CD14-positive monocyte (primary cell): Measurements from ENCODE around the gene PADI6. TPM values are rescaled to one million over a fixed set of nuclear protein-coding genes. Genes with fewer than 3 reads are reported as not detected.

ENCODE experiments used
- DNase-seq, 3 donors: peaks; one replicate each; pipeline ENCODE4 v3.0.0-alpha.2; 2011 to 2022
- H2AFZ ChIP-seq: 2 replicates; pipeline ENCODE4 v1.6.0; 2012; ENCODE audit warnings: mild to moderate bottlenecking, low read depth, low read length, inconsistent platforms; ENCODE audit not compliant: insufficient read depth, poor library complexity, severe bottlenecking
- H3K27ac ChIP-seq, 2 donors: 1 replicate in 1 of 2; 2 replicates in 1 of 2; pipeline ENCODE4 v1.5.1; 2012 to 2013; ENCODE audit warnings: low read length in 2 of 2, control low read depth in 1 of 2, inconsistent platforms in 1 of 2, low read depth in 1 of 2, mild to moderate bottlenecking in 1 of 2
- H3K27me3 ChIP-seq, 2 donors: one replicate each; pipeline versions ENCODE4 v1.6.0 to v1.6.1; 2011 to 2013; ENCODE audit warnings: low read length in 2 of 2; ENCODE audit not compliant: control insufficient read depth in 2 of 2, insufficient read depth in 2 of 2
- H3K36me3 ChIP-seq, 2 donors: replicated peaks in 1 of 2; 1 replicate in 1 of 2; 2 replicates in 1 of 2; pipeline versions ENCODE4 v1.5.1 to v1.6.1; 2012 to 2013; ENCODE audit warnings: low read length in 2 of 2, control low read depth in 1 of 2, inconsistent platforms in 1 of 2, mild to moderate bottlenecking in 1 of 2; ENCODE audit not compliant: insufficient read depth in 2 of 2, control insufficient read depth in 1 of 2
- H3K4me1 ChIP-seq, 2 donors: 1 replicate in 1 of 2; 2 replicates in 1 of 2; pipeline versions ENCODE4 v1.5.1 to v1.6.1; 2012 to 2013; ENCODE audit warnings: low read length in 2 of 2, control low read depth in 1 of 2, inconsistent platforms in 1 of 2, mild to moderate bottlenecking in 1 of 2, moderate library complexity in 1 of 2; ENCODE audit not compliant: insufficient read depth in 2 of 2, control insufficient read depth in 1 of 2
- H3K4me2 ChIP-seq: replicated peaks from 2 replicates; pipeline ENCODE3; 2012; ENCODE audit warnings: low read length, moderate library complexity, mild to moderate bottlenecking; ENCODE audit not compliant: poor library complexity, severe bottlenecking; ENCODE audit errors: extremely low read depth
- H3K4me3 ChIP-seq, 3 experiments: fragments of 200-600 bp in 1 of 3; sonication (generic) in 1 of 3; replicated peaks in 1 of 3; 1 replicate in 2 of 3; 2 replicates in 1 of 3; pipeline ENCODE4 v1.5.1; 2011 to 2013; ENCODE audit warnings: low read length in 3 of 3, mild to moderate bottlenecking in 3 of 3, control low read depth in 2 of 3, low read depth in 2 of 3, inconsistent platforms in 1 of 3, moderate library complexity in 1 of 3
- H3K79me2 ChIP-seq: 2 replicates; pipeline ENCODE4 v1.6.0; 2012; ENCODE audit warnings: mild to moderate bottlenecking, control low read depth, inconsistent platforms, low read length, moderate library complexity; ENCODE audit not compliant: insufficient read depth
- H3K9ac ChIP-seq: 2 replicates; pipeline ENCODE4 v1.6.0; 2017; ENCODE audit warnings: low read length, mild to moderate bottlenecking; ENCODE audit not compliant: insufficient read depth, poor library complexity, severe bottlenecking
- H3K9me3 ChIP-seq, 2 donors: replicated peaks in 1 of 2; 1 replicate in 1 of 2; 2 replicates in 1 of 2; pipeline versions ENCODE4 v1.5.1 to v1.6.1; 2012 to 2013; ENCODE audit warnings: low read length in 2 of 2, control low read depth in 1 of 2; ENCODE audit not compliant: control insufficient read depth in 1 of 2, insufficient read depth in 1 of 2
- H4K20me1 ChIP-seq: 2 replicates; pipeline ENCODE4 v1.6.0; 2012; ENCODE audit warnings: mild to moderate bottlenecking, low read length, control low read depth, moderate library complexity; ENCODE audit not compliant: insufficient read depth
- H3K27ac Mint-ChIP-seq, 7 donors: one replicate each; pipeline ENCODE4 v1.8.0; 2020; ENCODE audit warnings: mild to moderate bottlenecking in 7 of 7, mixed read lengths in 7 of 7, moderate library complexity in 6 of 7, inconsistent platforms in 2 of 7
- H3K27me3 Mint-ChIP-seq, 3 donors: one replicate each; pipeline ENCODE4 v1.8.0; 2021 to 2022; ENCODE audit warnings: low read depth in 3 of 3, mild to moderate bottlenecking in 3 of 3, mixed read lengths in 3 of 3, moderate library complexity in 3 of 3, inconsistent platforms in 1 of 3
- H3K36me3 Mint-ChIP-seq, 2 donors: one replicate each; pipeline ENCODE4 v1.8.0; 2020; ENCODE audit warnings: mixed read lengths in 2 of 2, inconsistent platforms in 1 of 2, mild to moderate bottlenecking in 1 of 2
- H3K4me1 Mint-ChIP-seq: one replicate; pipeline ENCODE4 v1.8.0; 2020; ENCODE audit warnings: mild to moderate bottlenecking, mixed read lengths
- H3K4me3 Mint-ChIP-seq, 2 donors: one replicate each; pipeline ENCODE4 v1.8.0; 2020; ENCODE audit warnings: mild to moderate bottlenecking in 2 of 2, mixed read lengths in 2 of 2, moderate library complexity in 1 of 2
- H3K9me3 Mint-ChIP-seq, 7 donors: one replicate each; pipeline ENCODE4 v1.8.0; 2020 to 2022; ENCODE audit warnings: mixed read lengths in 7 of 7, mild to moderate bottlenecking in 6 of 7, moderate library complexity in 6 of 7, inconsistent platforms in 2 of 7
- WGBS: methylation state at CpG from one replicate; pipeline ENCODE4 v1.1.5; 2013; ENCODE audit warnings: missing lambda C conversion rate; ENCODE audit not compliant: insufficient coverage; 5-methylcytosine and 5-hydroxymethylcytosine counted together
- intact Hi-C, 2 donors: fragments of 100-400 bp; cut with micrococcal nuclease; formaldehyde crosslinking; loops; one replicate each; pipeline versions ENCODE4 v1.15.0 to v1.15.1; 2023
- polyA plus RNA-seq, 3 donors: library from polyadenylated mRNA; depleted of rRNA in 1 of 3; unstranded in 2 of 3; stranded (reverse) in 1 of 3; fragments of 300-500 nt in 2 of 3; fragments of >200 nt in 1 of 3; fragmentation: Illumina TruSeq in 2 of 3; gene quantifications; 1 replicate in 2 of 3; 2 replicates in 1 of 3; pipeline ENCODE4 v1.2.3, GENCODE V29; 2012 to 2021
- TF ChIP-seq, protein P1 (sequence below): fragments of 200-600 bp; IDR thresholded peaks from one replicate; pipeline ENCODE4 v1.8.0; 2022; ENCODE audit warnings: antibody characterized with exemption, mild to moderate bottlenecking

The PADI6 gene
- polyA plus RNA-seq, 3 donors = 0.66 to 0.83 (median 0.78) TPM

DNA sequence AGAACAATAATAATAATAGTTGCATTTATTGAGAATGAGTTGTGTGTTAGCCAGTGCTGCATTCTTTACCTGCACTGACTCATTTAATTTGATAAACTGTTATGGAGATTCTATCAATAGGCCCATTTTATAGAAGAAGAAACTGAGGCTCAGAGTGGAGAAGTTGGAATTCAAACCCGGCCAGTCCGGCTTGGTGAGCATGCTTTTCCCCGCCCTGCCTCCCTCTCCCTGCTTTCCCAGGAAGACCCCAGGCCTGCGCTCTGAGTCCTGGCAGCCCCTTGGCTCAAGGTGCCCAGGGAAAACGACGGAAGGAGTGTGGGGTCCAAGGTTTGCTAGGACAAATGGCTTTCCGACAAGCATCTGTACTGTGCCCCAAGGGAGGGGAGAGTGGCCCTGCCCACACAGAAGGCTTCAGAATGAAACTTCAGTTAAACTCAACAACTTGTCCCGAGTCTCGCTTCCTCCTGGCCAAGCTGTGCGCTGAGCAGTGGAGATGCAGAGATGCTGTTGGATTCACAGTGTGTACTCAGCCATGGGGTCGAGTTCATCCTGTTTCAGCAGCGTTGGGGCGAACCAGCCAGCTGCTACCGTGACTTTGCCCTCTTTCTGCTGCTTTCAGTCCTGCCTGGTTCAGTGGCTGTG is 23.3 kb upstream of the PADI6 start:
- no peak overlapping the region for H2AFZ ChIP-seq

DNA sequence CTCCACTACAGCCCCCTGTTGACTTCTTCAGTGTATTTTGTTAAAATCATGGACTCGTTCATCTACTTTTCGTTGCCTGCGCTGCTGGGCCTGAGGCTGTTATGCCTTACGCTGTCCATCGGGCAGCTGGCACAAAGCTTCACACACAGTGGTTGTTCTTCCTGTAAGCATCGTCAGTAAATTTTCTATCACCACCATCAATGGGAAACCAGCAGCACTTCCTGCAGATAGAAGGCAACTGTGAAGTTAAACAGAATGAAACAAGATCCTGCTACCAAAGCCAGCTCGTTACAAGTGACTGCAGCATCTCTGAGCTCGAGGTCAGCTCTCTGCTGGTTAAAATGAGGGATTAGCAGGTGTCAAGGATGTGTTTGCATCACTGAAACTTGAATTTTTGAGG is 21.9 kb upstream of the PADI6 start:
- no peak overlapping the region for H3K4me3 ChIP-seq
- no peak overlapping the region for H3K27ac ChIP-seq
- no peaks in the 10 kb centered on the region for H3K79me2 ChIP-seq
- DNase-seq = no peak
- H3K4me1 ChIP-seq = peaks cover 0 to 8% of the 10 kb centered on the region in 2 donors
- Mint-ChIP-seq H3K9me3 (peaks cover 0 to 1% (median 0%) of the 10 kb centered on the region in 7 donors), H3K4me1 (peaks cover 5% of the 10 kb centered on the region), H3K36me3 (peaks cover 93 to 99% of the 10 kb centered on the region in 2 donors), H3K4me3 (no peak overlapping the region), H3K27ac (peak overlapping the region in 2 of 7 donors; percentile 48 to 71), H3K27me3 (peaks cover 0 to 4% (median 1%) of the 10 kb centered on the region in 3 donors)
- H3K27me3 ChIP-seq = no peaks in the 10 kb centered on the region
- peaks cover 33% of the 10 kb centered on the region for H4K20me1 ChIP-seq
- H3K9ac ChIP-seq = no peak overlapping the region
- 16% methylated on average over 8 of the region's 8 CpGs for WGBS
- intact Hi-C loops = no loop called here
- no peak overlapping the region for H3K4me2 ChIP-seq
- H3K9me3 ChIP-seq = no peaks in the 10 kb centered on the region
- H2AFZ ChIP-seq = no peak overlapping the region
- TF ChIP-seq, protein P1, sequence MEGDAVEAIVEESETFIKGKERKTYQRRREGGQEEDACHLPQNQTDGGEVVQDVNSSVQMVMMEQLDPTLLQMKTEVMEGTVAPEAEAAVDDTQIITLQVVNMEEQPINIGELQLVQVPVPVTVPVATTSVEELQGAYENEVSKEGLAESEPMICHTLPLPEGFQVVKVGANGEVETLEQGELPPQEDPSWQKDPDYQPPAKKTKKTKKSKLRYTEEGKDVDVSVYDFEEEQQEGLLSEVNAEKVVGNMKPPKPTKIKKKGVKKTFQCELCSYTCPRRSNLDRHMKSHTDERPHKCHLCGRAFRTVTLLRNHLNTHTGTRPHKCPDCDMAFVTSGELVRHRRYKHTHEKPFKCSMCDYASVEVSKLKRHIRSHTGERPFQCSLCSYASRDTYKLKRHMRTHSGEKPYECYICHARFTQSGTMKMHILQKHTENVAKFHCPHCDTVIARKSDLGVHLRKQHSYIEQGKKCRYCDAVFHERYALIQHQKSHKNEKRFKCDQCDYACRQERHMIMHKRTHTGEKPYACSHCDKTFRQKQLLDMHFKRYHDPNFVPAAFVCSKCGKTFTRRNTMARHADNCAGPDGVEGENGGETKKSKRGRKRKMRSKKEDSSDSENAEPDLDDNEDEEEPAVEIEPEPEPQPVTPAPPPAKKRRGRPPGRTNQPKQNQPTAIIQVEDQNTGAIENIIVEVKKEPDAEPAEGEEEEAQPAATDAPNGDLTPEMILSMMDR = no peak
- peaks cover 85 to 98% of the 10 kb centered on the region in 2 donors for H3K36me3 ChIP-seq

More for the DNA sequence above, 23.3 kb upstream of the PADI6 start:
- no peak overlapping the region for H3K4me3 ChIP-seq
- H4K20me1 ChIP-seq = peaks cover 29% of the 10 kb centered on the region
- peaks cover 0 to 8% of the 10 kb centered on the region in 2 donors for H3K4me1 ChIP-seq
- peak overlapping the region in 1 of 2 donors; percentile 22 for H3K27ac ChIP-seq
- H3K27ac Mint-ChIP-seq = peak overlapping the region in 4 of 7 donors; percentile 36 to 59 (median 38)
- H3K9ac ChIP-seq = no peak overlapping the region
- peaks cover 96 to 99% of the 10 kb centered on the region in 2 donors for H3K36me3 Mint-ChIP-seq
- TF ChIP-seq, protein P1 = no peak
- H3K79me2 ChIP-seq = no peaks in the 10 kb centered on the region
- DNase-seq = no peak
- peaks cover 0 to 2% (median 0%) of the 10 kb centered on the region in 7 donors for H3K9me3 Mint-ChIP-seq
- intact Hi-C loops = no loop called here
- peaks cover 80 to 98% of the 10 kb centered on the region in 2 donors for H3K36me3 ChIP-seq
- H3K27me3 Mint-ChIP-seq = peaks cover 0 to 4% (median 1%) of the 10 kb centered on the region in 3 donors
- 82% methylated on average over 13 of the region's 14 CpGs for WGBS
- H3K27me3 ChIP-seq = no peaks in the 10 kb centered on the region
- H3K4me3 Mint-ChIP-seq = no peak overlapping the region
- H3K4me2 ChIP-seq = no peak overlapping the region
- H3K9me3 ChIP-seq = no peaks in the 10 kb centered on the region
- peaks cover 5% of the 10 kb centered on the region for H3K4me1 Mint-ChIP-seq
